Cardiac muscle cell (in vitro differentiated cells and primary cell): ENCODE measurements around the gene PPP1R10. TPM values are rescaled to one million over a fixed set of nuclear protein-coding genes. Genes with fewer than 3 reads are reported as not detected.

Experiments
- DNase-seq, 2 donors: peaks; one replicate each; pipeline versions ENCODE4 v3.0.0 to v3.0.0-alpha.2; 2010 to 2017; ENCODE audit warnings: low read depth in 1 of 2, low spot score in 1 of 2
- H3K27ac ChIP-seq: fragments of 200-600 bp; sonication (generic); 2 replicates; pipeline ENCODE4 v1.5.1; 2016
- H3K27me3 ChIP-seq: fragments of 200-600 bp; sonication (generic); 2 replicates; pipeline ENCODE4 v1.6.0; 2016; ENCODE audit warnings: control low read depth
- H3K36me3 ChIP-seq: fragments of 200-600 bp; sonication (generic); 2 replicates; pipeline ENCODE4 v1.5.1; 2016; ENCODE audit warnings: control low read depth
- H3K4me1 ChIP-seq: fragments of 200-600 bp; sonication (generic); 2 replicates; pipeline ENCODE4 v1.8.1; 2017; ENCODE audit warnings: low read depth, mild to moderate bottlenecking, mixed run types
- H3K4me3 ChIP-seq: fragments of 200-600 bp; sonication (generic); 2 replicates; pipeline ENCODE4 v1.5.1; 2016; ENCODE audit warnings: mild to moderate bottlenecking
- H3K9me3 ChIP-seq: fragments of 200-600 bp; sonication (generic); 2 replicates; pipeline ENCODE4 v1.5.1; 2017; ENCODE audit warnings: low read depth, mild to moderate bottlenecking, control low read depth
- CTCF ChIP-seq: IDR thresholded peaks from 2 replicates; pipeline ENCODE4 v1.5.1; 2012; ENCODE audit warnings: low read depth, mild to moderate bottlenecking, low read length
- polyA plus RNA-seq: library from polyadenylated mRNA; unstranded; fragments of >200 nt; fragmentation: Nextera tagmentation; extraction: Ambion mirVana; gene quantifications from 2 replicates; pipeline ENCODE4 v1.2.1, GENCODE V29; 2016
- total RNA-seq: library from RNA; depleted of rRNA; stranded (reverse); fragments of >200 nt; gene quantifications from 2 replicates; pipeline ENCODE4 v1.2.3, GENCODE V29; 2016

PPP1R10 gene
- total and polyA plus RNA-seq, 2 experiments from 2014 or later = 42.4 to 65.6 TPM

GRCh38 chr6:30557683-30557981 is 59.4 kb downstream of the PPP1R10 start:
- H3K4me1 ChIP-seq = peaks cover 13% of the 10 kb centered on the region
- H3K9me3 ChIP-seq = no peaks in the 10 kb centered on the region
- no peak for TF ChIP-seq CTCF
- H3K27ac ChIP-seq = peak overlapping the region; percentile 87
- H3K4me3 ChIP-seq = peak overlapping the region; percentile 73
- H3K27me3 ChIP-seq = no peaks in the 10 kb centered on the region
- DNase-seq = no peak
- peaks cover 19% of the 10 kb centered on the region for H3K36me3 ChIP-seq

GRCh38 chr6:30556906-30557682 is 59.9 kb downstream of the PPP1R10 start, which contains the start of gene PRR3:
Gene PRR3, plus strand, starts transcription at chr6:30557295. Its CDS starts 50 bp downstream, at chr6:30557345.
- Histone ChIP-seq H3K27me3 (no peaks in the 10 kb centered on the region), H3K36me3 (peaks cover 20% of the 10 kb centered on the region), H3K4me3 (peak within 1 kb of the TSS; percentile 73), H3K27ac (peak within 1 kb of the TSS; percentile 87), H3K4me1 (peaks cover 13% of the 10 kb centered on the region), H3K9me3 (no peaks in the 10 kb centered on the region)
- TF ChIP-seq CTCF = no peak
- peak; percentile 91 to 93 for DNase-seq

GRCh38 chr6:30556066-30556905 is 60.8 kb downstream of the PPP1R10 start, which contains the start of gene GNL1:
Gene GNL1, minus strand, starts transcription at chr6:30556489. Its CDS starts 286 bp downstream, at chr6:30556203.
- Histone ChIP-seq H3K4me3 (peak within 1 kb of the TSS; percentile 73), H3K27me3 (no peaks in the 10 kb centered on the region), H3K9me3 (no peaks in the 10 kb centered on the region), H3K4me1 (peaks cover 13% of the 10 kb centered on the region), H3K27ac (peak within 1 kb of the TSS; percentile 87), H3K36me3 (peaks cover 23% of the 10 kb centered on the region)
- peak; percentile 94 for DNase-seq
- no peak for TF ChIP-seq CTCF

- peak overlapping the region; percentile 87 for H3K27ac ChIP-seq
- no peak for DNase-seq
- H3K4me3 ChIP-seq = peak overlapping the region; percentile 73
- no peak for TF ChIP-seq CTCF
- no peaks in the 10 kb centered on the region for H3K9me3 ChIP-seq
- peaks cover 13% of the 10 kb centered on the region for H3K4me1 ChIP-seq
- H3K36me3 ChIP-seq = peaks cover 29% of the 10 kb centered on the region
- no peaks in the 10 kb centered on the region for H3K27me3 ChIP-seq
Observed at GRCh38 chr6:30555816-30556065, 61.3 kb downstream of the PPP1R10 start.

GRCh38 chr6:30554962-30555815 is 61.9 kb downstream of the PPP1R10 start:
- Histone ChIP-seq H3K9me3 (no peaks in the 10 kb centered on the region), H3K27ac (peak overlapping the region; percentile 87), H3K4me1 (peaks cover 13% of the 10 kb centered on the region), H3K4me3 (peak overlapping the region; percentile 73), H3K36me3 (peaks cover 33% of the 10 kb centered on the region), H3K27me3 (no peaks in the 10 kb centered on the region)
- TF ChIP-seq CTCF = no peak
- peak; percentile 59 to 75 for DNase-seq
